ENCODE data around the gene AP2A1.

The AP2A1 gene

DNA sequence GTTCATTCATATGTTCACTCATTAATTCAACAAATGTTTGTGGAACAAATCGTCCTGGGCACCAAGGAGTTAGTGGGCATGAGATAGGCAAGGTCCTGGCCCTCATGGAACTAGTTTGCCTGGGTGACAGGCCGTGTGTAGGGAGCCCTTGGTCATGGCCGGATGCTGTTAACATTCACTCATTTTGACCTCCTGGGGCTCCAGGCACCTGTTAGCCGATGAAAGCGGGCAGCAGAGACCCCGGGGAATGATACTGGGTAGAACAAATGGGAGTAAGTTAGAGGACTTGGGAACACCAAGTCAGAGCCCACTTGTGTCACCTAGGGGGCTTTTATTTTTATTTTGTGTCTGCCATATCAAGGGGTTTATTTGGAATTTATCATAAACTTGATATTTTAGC, 57.9 kb downstream of the AP2A1 start:
- DNase-seq = no peak
- Mint-ChIP-seq H3K4me1 (ENCODE audit: low read depth) (peaks cover 6% of the 10 kb centered on the region), H3K9me3 (no peaks in the 10 kb centered on the region), H3K27ac (no peak overlapping the region), H3K36me3 (ENCODE audit: low read depth) (peaks cover 53% of the 10 kb centered on the region), H3K27me3 (no peaks in the 10 kb centered on the region), H3K4me3 (no peak overlapping the region)

DNA sequence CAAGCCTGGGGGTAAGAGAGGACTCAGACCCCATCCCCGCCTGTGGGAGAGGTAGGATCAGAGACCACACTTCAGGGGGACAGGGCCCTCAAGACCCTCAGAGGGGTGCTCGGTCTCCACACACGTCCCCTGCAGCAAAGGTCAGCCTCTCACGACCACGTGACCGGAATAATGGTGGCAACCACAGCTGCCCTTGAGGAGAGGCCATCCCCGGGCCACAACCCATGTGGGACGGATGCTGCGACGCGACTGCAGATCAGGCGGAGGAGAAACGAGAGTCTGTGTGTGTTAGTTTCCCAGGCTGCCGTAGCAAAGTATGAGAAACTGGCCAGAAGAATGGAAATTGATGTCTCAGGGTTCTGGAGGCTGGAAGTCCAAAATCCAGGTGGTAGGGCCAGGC, 60.2 kb downstream of the AP2A1 start:
- no peak for DNase-seq
- H3K27me3 Mint-ChIP-seq = no peaks in the 10 kb centered on the region
- H3K4me3 Mint-ChIP-seq = no peak overlapping the region
- H3K9me3 Mint-ChIP-seq = no peaks in the 10 kb centered on the region
- H3K4me1 Mint-ChIP-seq (ENCODE audit: low read depth) = no peaks in the 10 kb centered on the region
- H3K36me3 Mint-ChIP-seq (ENCODE audit: low read depth) = peaks cover 63% of the 10 kb centered on the region
- H3K27ac Mint-ChIP-seq = no peak overlapping the region

DNA sequence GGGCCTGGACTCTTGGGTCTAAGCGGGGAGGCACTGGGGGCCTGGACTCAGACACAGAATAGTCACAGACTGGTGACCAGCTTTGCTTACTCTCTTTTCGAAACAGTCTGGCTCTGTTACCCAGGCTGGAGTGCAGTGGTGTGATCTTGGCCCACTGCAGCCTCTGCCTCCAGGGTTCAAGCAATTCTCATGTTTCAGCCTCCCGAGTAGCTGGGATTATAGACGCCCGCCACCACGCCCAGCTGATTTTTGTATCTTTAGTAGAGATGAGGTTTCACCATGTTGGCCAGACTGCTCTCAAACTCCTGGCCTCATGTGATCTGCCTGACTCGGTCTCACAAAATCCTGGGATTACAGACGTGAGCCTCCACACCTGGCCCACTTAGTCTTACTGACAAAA, 62.4 kb downstream of the AP2A1 start:
- Mint-ChIP-seq H3K4me3 (no peak overlapping the region), H3K36me3 (ENCODE audit: low read depth) (peaks cover 67% of the 10 kb centered on the region), H3K9me3 (no peaks in the 10 kb centered on the region), H3K4me1 (ENCODE audit: low read depth) (no peaks in the 10 kb centered on the region), H3K27ac (no peak overlapping the region), H3K27me3 (no peaks in the 10 kb centered on the region)
- no peak for DNase-seq

DNA sequence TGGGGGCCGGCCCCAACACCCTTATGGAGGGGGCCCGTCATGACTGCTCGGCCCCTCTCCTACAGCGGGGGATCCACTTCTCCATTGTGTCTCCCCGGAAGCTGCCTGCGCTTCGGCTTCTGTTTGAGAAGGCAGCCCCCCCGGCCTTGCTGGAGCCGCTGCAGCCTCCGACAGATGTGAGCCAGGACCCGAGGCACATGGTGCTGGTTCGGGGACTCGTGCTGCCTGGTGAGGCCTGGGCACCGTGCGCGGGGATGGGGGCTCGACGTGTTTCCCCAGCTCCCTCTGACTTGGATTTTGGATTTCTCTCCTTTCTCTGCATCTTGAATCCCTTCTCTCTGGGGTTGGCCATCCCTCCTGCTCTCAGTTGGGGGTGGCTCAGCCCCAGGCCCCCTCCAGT, 62.9 kb downstream of the AP2A1 start:
- no peaks in the 10 kb centered on the region for H3K27me3 Mint-ChIP-seq
- H3K27ac Mint-ChIP-seq = no peak overlapping the region
- peaks cover 67% of the 10 kb centered on the region for H3K36me3 Mint-ChIP-seq (ENCODE audit: low read depth)
- H3K4me1 Mint-ChIP-seq (ENCODE audit: low read depth) = no peaks in the 10 kb centered on the region
- DNase-seq = no peak
- no peaks in the 10 kb centered on the region for H3K9me3 Mint-ChIP-seq
- no peak overlapping the region for H3K4me3 Mint-ChIP-seq

DNA sequence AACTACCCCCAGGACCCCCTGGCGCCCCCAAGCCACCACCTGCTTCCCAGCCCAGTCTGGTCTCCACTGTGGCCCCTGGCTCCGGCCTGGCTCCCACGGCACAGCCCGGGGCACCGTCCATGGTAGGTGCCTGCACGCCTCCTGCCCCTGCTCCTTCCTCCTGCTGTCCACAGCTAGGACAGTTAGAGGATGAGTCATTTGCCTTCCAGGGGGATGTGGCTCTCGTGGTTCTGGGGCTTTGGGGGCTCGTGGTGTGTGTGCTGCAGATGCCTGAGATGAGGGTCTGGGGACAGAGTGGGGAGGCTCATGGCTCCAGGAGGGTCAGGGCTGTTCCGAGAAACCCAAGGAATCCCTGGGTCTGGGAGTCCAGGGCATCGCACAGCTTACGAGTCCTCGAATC, 64.0 kb downstream of the AP2A1 start:
- Mint-ChIP-seq H3K36me3 (ENCODE audit: low read depth) (peaks cover 70% of the 10 kb centered on the region), H3K4me1 (ENCODE audit: low read depth) (no peaks in the 10 kb centered on the region), H3K4me3 (no peak overlapping the region), H3K9me3 (no peaks in the 10 kb centered on the region), H3K27me3 (no peaks in the 10 kb centered on the region), H3K27ac (no peak overlapping the region)
- no peak for DNase-seq

DNA sequence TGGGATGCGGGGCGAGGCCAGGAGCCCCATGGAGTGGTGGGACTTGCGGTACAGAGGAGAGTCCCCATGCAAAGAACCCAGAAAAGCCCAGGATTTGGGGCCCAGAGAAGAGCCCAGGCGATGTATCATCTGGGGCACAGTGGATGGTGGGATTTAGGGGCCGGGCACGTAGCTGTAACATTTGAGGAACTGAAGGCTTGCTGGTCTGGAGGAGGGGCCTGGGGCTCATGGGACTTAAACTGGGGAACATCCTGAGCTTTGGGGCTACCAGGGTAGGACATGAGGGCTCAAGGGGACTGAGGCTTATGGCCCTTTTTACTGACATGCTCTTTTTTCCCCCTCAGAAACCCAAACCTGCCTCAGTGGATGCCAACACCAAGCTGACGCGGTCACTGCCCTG, 64.8 kb downstream of the AP2A1 start:
- no peak for DNase-seq
- no peaks in the 10 kb centered on the region for H3K9me3 Mint-ChIP-seq
- no peak overlapping the region for H3K4me3 Mint-ChIP-seq
- no peaks in the 10 kb centered on the region for H3K4me1 Mint-ChIP-seq (ENCODE audit: low read depth)
- H3K27me3 Mint-ChIP-seq = no peaks in the 10 kb centered on the region
- no peak overlapping the region for H3K27ac Mint-ChIP-seq
- peaks cover 71% of the 10 kb centered on the region for H3K36me3 Mint-ChIP-seq (ENCODE audit: low read depth)

DNA sequence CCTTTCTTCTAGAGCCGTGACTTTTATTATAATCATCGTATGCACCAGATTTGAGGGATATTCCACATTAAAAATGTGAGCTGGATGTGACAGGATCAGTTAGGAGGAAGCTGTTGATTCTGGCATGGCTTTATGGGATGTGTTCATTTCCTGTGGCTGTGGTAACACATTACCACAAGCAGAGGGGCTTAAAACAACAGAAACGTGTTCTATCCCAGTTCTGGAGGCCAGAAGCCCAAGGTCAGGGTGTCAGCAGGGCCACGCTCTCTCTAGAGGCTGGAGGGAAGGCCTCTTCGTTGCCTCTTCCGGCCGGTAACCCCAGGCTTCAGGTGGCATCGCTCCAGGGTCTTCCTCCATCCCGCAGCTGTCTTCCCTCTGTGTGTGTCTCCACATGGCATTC, 65.8 kb downstream of the AP2A1 start:
- no peak for DNase-seq
- no peaks in the 10 kb centered on the region for H3K9me3 Mint-ChIP-seq
- H3K27me3 Mint-ChIP-seq = no peaks in the 10 kb centered on the region
- H3K27ac Mint-ChIP-seq = peak overlapping the region; percentile 9
- peaks cover 71% of the 10 kb centered on the region for H3K36me3 Mint-ChIP-seq (ENCODE audit: low read depth)
- no peaks in the 10 kb centered on the region for H3K4me1 Mint-ChIP-seq (ENCODE audit: low read depth)
- no peak overlapping the region for H3K4me3 Mint-ChIP-seq

DNA sequence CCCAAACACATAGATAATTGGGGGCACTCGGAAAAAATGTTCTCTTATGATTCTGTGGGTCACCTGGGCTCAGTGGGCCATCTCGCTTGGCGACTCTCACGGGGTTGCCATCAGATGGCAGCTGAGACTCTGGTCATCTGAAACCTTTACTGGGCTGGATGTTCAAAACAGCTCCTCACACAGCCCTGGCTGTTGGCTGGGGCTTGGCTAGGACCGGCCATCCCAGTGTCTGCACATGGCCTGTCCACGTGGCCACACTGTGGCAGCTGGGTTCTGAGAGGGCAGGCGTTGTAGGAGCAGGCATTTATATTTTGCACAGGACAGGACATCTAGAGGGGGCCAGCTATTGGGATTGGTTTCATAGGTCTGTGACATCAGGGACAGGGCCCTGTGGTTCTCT, 66.8 kb downstream of the AP2A1 start:
- no peak for DNase-seq
- no peaks in the 10 kb centered on the region for H3K27me3 Mint-ChIP-seq
- H3K9me3 Mint-ChIP-seq = no peaks in the 10 kb centered on the region
- no peak overlapping the region for H3K4me3 Mint-ChIP-seq
- H3K27ac Mint-ChIP-seq = no peak overlapping the region
- H3K36me3 Mint-ChIP-seq (ENCODE audit: low read depth) = peaks cover 78% of the 10 kb centered on the region
- H3K4me1 Mint-ChIP-seq (ENCODE audit: low read depth) = no peaks in the 10 kb centered on the region

DNA sequence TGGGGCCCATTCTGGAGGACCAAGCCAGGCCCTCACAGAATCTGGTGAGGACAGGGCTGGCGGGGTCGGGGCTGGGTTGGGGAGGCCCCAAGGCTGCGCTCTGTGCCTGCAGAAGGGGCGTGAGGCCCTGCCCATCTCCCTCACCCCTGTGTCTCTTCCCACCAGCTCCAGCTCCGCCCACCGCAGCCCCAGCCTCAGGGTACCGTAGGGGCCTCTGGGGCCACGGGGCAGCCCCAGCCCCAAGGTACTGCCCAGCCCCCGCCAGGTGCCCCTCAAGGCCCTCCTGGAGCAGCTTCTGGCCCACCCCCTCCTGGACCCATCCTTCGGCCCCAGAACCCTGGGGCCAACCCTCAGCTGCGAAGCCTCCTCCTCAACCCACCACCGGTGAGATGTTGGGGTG, 68.8 kb downstream of the AP2A1 start:
- Mint-ChIP-seq H3K4me3 (no peak overlapping the region), H3K27ac (no peak overlapping the region), H3K27me3 (no peaks in the 10 kb centered on the region), H3K9me3 (no peaks in the 10 kb centered on the region), H3K36me3 (ENCODE audit: low read depth) (peaks cover 84% of the 10 kb centered on the region), H3K4me1 (ENCODE audit: low read depth) (no peaks in the 10 kb centered on the region)
- DNase-seq = no peak

DNA sequence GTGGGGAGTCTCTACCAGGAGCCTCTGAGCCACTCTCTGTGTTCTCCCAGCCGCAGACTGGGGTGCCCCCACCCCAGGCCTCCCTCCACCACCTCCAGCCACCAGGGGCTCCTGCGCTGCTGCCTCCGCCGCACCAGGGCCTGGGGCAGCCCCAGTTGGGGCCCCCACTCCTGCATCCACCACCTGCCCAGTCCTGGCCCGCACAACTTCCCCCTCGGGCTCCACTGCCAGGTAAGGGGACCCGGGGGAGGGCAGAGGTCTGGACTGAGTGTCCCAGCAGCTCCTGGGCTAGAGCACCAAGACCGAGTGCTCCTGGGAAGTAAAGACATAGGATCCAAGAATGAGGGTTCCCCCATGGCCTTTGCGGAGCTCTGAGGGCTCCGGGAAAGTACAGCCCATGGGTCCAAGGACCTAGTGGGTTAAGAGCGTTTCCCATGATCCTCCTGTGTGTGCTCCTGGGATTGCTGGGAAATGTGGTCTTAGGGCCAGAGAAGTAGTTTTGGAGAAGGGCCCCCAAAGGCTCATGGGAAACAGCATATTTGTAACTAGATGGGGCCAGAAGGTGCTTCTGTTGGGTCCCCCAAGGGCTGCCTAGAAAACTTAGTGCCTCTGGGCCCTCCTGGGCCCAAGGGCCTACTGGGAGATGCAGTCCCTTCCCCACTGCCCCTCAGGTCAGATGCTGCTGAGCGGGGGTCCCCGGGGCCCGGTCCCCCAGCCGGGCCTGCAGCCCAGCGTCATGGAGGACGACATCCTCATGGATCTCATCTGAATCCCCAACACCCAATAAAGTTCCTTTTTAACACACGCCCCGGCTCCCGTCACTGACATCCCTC, 69.6 kb downstream of the AP2A1 start:
- Mint-ChIP-seq H3K9me3 (no peaks in the 10 kb centered on the region), H3K4me3 (no peak overlapping the region), H3K4me1 (ENCODE audit: low read depth) (no peaks in the 10 kb centered on the region), H3K27ac (no peak overlapping the region), H3K27me3 (no peaks in the 10 kb centered on the region), H3K36me3 (ENCODE audit: low read depth) (peaks cover 82% of the 10 kb centered on the region)
- DNase-seq = no peak

DNA sequence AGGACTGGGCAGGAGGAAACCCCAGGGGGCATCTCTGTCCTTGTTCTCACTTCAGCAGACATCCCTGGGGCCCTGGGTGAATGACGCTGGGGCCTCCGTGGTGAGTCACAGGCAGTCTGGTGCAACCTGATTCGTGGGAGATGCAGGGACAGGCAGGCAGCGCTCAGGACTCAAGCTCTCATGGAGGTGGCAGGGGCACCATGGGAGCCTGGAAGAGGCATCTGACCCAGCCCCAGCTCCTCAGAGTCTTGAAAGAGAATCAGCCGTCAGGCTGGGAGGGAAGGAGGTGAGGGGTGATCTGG, 70.2 kb downstream of the AP2A1 start:
- peaks cover 76% of the 10 kb centered on the region for H3K36me3 Mint-ChIP-seq (ENCODE audit: low read depth)
- no peak for DNase-seq
- H3K27ac Mint-ChIP-seq = no peak overlapping the region
- no peaks in the 10 kb centered on the region for H3K9me3 Mint-ChIP-seq
- no peak overlapping the region for H3K4me3 Mint-ChIP-seq
- H3K4me1 Mint-ChIP-seq (ENCODE audit: low read depth) = no peaks in the 10 kb centered on the region
- no peaks in the 10 kb centered on the region for H3K27me3 Mint-ChIP-seq

DNA sequence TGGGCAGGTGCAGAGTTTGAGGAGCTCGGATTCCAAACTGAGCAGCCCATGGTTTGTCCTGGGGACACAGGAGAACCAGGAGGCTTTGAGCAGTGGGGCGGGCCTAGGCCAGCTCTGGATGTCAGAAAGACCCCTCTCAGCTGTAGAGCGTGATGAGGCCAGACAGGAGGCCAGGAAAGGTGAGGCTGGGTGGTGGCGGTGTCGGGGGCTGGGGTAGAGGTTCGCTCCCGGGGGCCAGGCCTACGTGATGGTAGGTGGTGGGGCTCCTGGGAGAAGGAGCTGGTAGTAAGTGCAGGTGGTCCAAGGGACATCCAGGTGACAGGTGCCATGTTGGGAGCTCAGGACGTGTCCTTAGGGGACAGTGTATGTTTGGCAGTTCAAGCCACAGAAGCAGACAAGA, 70.6 kb downstream of the AP2A1 start:
- no peak for DNase-seq
- H3K9me3 Mint-ChIP-seq = no peaks in the 10 kb centered on the region
- H3K27me3 Mint-ChIP-seq = no peaks in the 10 kb centered on the region
- H3K4me1 Mint-ChIP-seq (ENCODE audit: low read depth) = no peaks in the 10 kb centered on the region
- H3K36me3 Mint-ChIP-seq (ENCODE audit: low read depth) = peaks cover 72% of the 10 kb centered on the region
- peak overlapping the region; percentile 31 for H3K27ac Mint-ChIP-seq
- no peak overlapping the region for H3K4me3 Mint-ChIP-seq

DNA sequence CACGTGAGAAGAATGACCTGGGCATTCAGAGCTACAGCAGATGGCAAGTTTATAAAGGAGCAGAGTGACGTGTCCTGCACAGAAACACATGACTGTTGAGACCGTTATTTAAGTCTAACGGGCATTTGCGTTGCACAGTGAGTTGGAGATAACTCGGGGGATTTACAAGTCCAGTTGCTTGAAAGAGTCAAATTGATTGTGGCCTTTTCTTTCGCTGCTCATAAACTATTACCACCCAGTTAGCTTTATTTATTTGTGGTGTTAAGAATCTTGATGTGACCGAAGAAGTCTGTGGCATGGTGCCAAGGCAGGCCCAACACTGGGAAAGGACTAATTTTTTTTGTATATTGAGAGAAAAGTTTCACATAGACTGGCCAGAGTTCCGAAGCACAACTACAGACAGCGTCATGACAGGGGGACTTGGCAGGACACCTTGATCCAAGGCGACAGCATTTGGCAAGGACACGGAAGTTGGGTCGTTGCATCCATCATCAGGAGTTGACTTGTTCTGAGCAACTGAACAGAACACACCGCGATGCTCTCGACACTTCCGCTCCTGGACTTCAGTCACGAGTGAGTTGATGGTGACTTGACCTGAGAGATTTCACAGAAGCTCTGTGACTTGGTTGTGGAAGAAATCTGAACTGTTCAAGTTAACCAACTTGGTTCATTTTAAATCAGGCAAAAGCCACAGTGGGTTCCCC, 72.2 kb downstream of the AP2A1 start:
- Mint-ChIP-seq H3K4me1 (ENCODE audit: low read depth) (no peaks in the 10 kb centered on the region), H3K36me3 (ENCODE audit: low read depth) (peaks cover 57% of the 10 kb centered on the region), H3K9me3 (no peaks in the 10 kb centered on the region), H3K27me3 (no peaks in the 10 kb centered on the region), H3K4me3 (no peak overlapping the region), H3K27ac (no peak overlapping the region)
- no peak for DNase-seq

DNA sequence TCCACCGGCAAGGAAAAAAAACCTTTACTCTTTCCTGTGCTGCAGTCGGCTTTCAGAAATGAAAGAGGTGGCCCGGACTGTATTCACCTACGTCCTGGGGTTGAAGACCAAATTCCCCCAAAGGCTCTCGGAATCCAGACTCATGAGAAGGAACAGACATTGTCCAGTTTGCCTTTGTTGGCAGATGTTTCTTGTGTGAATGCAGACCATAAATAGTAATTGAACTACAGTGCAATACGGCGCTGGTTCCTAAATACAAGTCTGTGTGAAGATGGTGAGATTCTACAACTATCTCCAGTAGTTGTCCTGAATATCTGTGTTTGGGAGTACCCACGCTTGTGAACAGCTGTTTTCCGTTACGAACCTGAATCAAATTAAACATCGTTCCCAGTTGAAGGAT, 72.9 kb downstream of the AP2A1 start:
- Mint-ChIP-seq H3K27me3 (no peaks in the 10 kb centered on the region), H3K4me1 (ENCODE audit: low read depth) (no peaks in the 10 kb centered on the region), H3K4me3 (no peak overlapping the region), H3K36me3 (ENCODE audit: low read depth) (peaks cover 53% of the 10 kb centered on the region), H3K27ac (no peak overlapping the region), H3K9me3 (no peaks in the 10 kb centered on the region)
- DNase-seq = no peak

DNA sequence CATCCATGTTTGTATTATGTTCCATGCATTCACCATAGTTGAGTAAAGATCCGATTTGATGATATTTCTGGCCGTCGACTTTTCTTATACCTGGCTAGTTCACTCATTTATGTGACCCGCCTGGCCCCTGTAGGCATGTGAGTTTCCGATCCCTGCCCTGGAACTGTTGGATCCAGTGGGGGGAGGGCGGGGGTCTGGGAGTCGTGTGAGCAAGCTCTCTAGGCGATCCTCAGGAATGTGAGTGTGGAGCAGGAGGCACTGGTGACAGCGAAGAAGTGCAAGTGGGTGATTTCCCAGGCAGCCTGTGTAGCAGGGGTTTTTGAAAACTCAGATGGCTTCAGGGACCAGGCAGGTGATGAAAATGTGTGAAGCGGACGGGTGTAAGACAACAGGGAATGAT, 73.5 kb downstream of the AP2A1 start:
- Mint-ChIP-seq H3K27ac (no peak overlapping the region), H3K9me3 (no peaks in the 10 kb centered on the region), H3K4me1 (ENCODE audit: low read depth) (no peaks in the 10 kb centered on the region), H3K36me3 (ENCODE audit: low read depth) (peaks cover 47% of the 10 kb centered on the region), H3K4me3 (no peak overlapping the region), H3K27me3 (no peaks in the 10 kb centered on the region)
- DNase-seq = no peak
